ENCODE results near the gene KLHDC7B.
A peak's percentile ranks its signal among the peaks of the same experiment; 100 is the strongest.

Gene KLHDC7B

DNA sequence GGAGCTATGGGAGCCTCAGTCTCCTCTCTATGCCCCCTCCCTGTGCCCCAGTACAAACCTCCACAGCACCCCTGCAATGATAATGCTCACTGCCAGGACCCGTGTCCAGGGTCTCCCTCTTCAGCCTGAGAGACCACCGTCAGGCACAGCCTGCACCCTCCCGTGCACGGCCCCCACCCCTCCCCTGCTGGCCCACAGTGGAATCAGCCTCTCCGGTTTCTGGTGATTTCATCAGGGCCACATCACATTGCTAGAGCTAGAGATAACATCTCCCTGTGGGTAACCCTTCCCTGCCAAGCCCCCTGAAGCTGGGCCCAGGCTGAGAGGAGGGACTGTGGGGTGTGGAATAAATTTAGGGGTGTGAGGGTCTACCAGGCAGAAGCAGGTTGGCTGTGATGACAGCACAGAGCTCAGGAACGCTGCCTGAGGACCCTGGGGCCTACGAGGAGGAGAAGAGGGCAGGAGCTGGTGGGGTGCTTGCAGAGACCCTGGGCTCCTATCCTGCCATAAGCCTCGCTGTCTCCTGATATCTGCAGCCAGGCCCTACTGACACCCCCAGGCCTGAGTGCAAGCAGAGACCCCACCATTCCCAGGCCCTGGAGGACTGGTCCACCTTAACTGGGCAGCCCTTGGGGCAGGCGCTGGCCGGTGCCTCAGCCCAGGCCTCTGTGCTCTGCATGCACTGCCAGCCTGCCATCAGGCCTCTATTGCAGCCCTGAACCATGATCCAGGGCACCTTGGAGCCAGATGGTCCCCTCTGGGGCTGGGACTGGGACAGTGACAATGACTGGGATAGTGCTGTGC lies at the start of gene KLHDC7B:
TSS of gene KLHDC7B (plus strand) at position 378 of the 804 bp plus-strand sequence. CDS start at position 723, 345 bp downstream.
- no peak for DNase-seq (ENCODE audit: low read depth in 2 of 2)

- no peak for DNase-seq (ENCODE audit: low read depth in 2 of 2)
Observed at GRCh38 chr22:50497093-50497492, 48.6 kb upstream of the KLHDC7B start.

GRCh38 chr22:50498322-50498890 lies 47.3 kb upstream of the KLHDC7B start:
- peak; percentile 18 to 19 for DNase-seq (ENCODE audit: low read depth in 2 of 2)

- DNase-seq (ENCODE audit: low read depth in 2 of 2) = no peak
Observed at GRCh38 chr22:50500452-50500851, 45.2 kb upstream of the KLHDC7B start.

- no peak for DNase-seq (ENCODE audit: low read depth in 2 of 2)
Observed at GRCh38 chr22:50502096-50502495, 43.6 kb upstream of the KLHDC7B start.

DNA sequence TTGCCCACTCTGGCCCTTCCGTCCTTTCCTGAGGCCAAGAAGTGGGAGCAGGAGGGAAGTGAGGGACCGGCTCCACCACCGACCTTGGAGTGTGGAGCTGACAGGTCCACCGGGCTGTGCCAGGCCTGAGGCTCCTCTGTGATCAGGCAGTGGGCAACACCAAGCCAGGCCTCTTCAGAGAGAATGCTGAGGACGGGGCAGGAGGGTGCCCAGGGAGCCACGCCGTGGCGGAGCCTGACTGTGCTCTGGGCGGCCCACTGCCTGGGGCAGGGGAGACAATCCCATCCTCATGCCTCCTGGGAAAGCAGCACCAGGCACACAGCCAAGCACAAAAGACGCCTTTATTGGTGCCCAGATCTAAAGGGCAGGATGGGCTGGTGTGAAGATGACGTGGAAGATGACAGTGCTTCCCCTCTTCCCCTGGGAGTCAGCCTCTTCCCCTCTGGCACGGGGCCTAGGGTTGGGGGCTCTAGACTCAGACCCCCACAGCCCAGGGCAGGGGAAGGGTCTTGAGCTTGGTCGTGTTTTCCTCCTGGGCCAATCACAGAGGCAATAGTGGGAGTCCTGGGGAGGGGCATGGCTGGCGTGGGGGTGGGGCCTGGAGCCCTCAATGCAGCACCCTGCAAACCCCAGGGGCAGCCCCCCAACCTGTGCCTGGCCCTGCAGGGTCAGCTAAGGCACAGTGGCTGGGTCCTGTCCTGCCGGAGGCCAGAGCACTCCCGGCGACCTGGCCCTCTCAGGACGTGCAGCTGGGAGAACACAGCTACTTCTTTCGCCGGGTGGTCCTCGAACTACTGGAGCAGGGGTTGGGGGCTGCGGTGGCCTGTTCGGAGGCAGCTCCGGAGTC lies 42.8 kb upstream of the KLHDC7B start:
- DNase-seq (ENCODE audit: low read depth in 2 of 2) = no peak

DNA sequence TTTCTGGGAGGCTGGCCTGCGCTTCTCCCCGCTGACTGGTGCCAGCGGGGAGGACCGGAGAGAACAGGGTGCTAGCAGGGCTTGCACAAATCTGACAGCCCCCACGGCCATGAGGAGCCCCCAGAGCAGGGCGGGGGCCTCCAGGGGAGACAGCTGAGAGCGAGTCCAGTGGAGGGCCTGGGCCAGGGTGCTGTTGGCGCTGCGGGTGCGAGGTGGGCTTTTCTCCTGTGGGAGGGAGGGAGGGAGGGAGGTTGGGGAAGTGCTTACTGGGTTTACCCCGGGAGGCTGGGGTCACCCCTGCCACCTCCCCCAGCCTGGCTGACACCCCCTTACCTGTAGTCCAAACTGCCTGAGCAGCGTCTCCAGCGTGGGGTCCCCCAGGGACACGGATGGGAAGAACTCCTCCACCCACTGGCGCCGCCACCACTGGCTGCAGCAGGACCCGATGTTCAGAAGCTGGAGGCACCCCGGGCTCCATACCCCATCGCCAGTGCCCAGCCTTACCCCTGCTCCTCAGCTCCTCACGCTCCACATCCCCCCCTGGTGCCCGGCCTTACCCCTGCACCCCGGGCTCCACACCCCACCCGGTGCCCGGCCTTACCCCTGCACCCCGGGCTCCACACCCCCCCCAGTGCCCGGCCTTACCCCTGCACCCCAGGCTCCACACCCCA lies 42.1 kb upstream of the KLHDC7B start:
- no peak for DNase-seq (ENCODE audit: low read depth in 2 of 2)

GRCh38 chr22:50504369-50505211 lies 41.1 kb upstream of the KLHDC7B start:
- no peak for DNase-seq (ENCODE audit: low read depth in 2 of 2)

- DNase-seq (ENCODE audit: low read depth in 2 of 2) = no peak
Observed at GRCh38 chr22:50505276-50505775, 40.4 kb upstream of the KLHDC7B start.

DNA sequence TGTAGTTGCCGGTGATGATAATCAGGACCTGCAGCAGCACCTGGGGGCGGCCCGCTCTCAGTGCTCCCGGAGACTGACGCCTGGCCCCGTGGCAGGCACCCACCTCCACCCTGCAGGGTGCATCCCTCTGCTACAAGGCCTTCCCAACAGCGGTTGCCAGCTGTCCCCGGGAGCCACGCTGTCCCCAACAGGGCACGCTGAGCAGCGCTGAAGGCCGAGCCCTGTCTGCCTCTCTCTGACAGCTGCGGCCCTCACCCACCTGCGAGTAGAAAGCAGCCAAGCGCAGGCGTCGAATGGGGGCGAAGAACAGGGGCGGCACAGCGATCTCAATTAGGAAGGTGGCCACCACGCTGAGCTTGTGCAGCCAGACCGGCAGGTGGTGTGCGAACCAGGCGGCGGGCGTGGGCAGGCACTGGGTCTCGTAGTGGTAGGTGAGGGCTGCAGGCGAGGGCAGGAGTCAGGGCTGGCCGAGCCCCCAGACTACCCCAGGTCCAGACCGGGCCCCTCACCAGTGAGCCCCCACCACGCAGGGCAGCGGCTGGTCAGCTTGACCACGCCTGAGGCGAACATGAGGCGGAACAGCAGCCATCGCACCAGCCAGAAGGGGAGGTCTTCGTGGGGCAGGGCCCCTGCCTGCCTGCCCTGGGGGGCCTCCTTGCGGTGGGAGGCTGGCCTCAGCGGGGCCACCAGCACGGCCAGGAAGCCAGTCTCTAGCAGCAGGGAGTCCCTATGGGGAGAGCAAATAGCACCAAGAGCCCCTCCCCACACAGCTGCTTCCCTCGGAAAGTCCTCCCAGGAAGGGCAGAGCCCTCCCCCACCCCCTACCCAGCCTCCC lies 39.7 kb upstream of the KLHDC7B start:
- DNase-seq (ENCODE audit: low read depth in 2 of 2) = no peak

DNA sequence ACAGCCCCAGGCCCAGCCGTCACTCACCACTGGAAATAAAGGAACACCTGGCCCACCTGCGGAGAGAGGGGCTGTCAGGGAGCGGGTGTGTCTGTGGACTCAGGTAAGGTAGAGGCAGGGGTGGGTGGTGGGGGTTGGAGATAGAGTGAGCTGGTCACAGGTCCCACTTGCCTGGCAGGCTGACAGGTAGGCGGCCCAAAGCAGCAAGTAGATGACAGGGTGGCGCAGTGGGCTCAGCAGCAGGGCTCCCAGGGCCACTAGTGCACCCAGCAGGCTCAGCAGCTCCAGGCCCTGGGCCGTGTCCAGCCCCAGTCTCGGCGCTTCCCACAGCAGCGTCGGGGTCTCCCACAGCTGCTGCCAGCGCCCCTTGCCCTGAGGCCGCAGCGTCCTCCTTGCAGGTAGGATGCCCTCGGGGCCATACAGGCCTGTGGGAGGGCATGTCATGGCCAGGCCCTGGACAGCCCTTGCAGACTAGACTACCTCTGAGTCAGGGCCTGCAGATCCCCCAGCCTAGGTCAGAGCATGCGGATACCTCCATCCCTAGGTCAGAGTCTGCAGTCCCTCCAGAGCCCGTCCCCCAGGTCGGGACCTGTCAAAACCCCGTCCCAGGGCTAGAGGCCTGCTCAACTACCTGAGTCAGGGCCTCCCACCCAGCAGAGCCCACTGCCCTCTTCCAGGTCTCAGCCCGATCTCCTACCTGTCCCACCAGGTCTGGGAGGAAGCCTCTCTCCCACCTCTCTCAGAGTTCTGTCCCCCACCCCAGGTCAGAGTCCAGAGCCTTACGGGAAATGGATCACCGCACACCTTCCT lies 38.9 kb upstream of the KLHDC7B start:
- DNase-seq (ENCODE audit: low read depth in 2 of 2) = no peak

DNA sequence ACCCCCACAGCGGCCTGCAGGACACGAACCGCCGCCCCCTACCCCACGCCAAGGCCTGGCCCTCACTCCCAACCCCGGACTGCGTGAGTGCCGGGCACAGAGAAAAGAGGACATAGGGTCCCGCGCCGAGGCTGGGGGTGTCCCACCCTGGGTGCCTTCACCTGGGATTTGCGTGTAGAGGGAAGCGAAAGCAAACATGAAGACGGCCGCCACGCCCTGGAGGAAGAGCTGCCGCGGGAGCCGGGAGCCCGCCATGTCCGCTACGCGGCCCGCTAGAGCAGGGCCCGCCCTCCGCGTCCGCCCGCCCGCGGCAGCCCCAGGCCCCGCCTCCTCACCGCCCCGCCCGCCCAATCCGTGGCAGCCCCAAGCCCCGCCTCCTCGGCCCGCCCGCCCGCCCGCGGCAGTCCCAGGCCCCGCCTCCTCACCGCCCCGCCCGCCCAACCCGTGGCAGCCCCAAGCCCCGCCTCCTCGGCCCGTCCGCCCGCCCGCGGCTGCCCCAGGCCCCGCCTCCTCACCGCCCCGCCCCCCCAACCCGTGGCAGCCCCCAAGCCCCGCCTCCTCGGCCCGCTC lies 38.2 kb upstream of the KLHDC7B start, which contains the start of gene LMF2:
TSS of gene LMF2 (minus strand) at position 282 of the 570 bp plus-strand sequence. CDS start at position 255, 27 bp downstream.
- DNase-seq (ENCODE audit: low read depth in 2 of 2) = no peak

DNA sequence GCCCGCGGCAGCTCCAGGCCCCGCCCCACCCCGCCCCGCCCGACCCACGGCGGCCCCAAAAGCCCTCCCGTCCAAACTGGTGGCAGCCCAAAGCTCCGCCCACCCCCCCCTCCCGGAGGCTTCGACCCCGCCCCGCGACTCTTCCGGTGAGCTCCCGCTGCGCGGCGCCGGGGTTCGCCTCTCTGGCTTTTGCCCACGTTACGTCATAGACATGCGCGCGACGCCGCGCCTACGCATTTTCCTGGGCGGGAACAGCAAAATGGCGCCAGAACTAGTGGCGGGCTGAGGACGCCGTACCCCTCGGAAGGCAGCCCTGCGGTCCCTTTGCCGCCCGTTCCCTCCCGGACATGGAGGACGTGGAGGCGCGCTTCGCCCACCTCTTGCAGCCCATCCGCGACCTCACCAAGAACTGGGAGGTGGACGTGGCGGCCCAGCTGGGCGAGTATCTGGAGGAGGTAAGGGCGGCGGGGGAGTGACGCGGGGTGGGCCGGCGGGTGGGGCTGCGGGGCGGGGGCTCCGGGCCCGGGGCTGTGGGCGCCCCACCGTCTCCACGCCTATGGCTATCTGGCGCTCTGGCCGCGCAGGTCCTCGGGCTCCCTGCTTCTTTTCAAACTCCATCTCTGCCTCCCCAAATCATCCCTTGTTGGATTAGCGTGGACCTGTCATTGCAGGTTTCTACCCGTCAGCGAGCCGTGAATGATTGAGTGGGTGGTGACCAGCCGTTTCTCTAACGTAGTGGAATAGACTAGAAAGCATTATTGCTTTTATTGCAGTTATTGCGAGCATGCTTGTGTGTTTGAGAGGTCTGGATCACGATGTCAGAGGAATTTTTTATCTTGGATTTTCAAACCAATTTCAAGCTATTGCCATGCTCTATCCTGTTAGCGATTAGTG lies 37.5 kb upstream of the KLHDC7B start, which contains the start of gene NCAPH2:
TSS of gene NCAPH2 (plus strand) at position 234 of the 894 bp plus-strand sequence. CDS start at position 348, 114 bp downstream.
- peak; percentile 93 to 94 for DNase-seq (ENCODE audit: low read depth in 2 of 2)

GRCh38 chr22:50508897-50509296 lies 36.8 kb upstream of the KLHDC7B start:
- DNase-seq (ENCODE audit: low read depth in 2 of 2) = no peak

GRCh38 chr22:50513175-50513574 lies 32.5 kb upstream of the KLHDC7B start:
- DNase-seq (ENCODE audit: low read depth in 2 of 2) = no peak

DNA sequence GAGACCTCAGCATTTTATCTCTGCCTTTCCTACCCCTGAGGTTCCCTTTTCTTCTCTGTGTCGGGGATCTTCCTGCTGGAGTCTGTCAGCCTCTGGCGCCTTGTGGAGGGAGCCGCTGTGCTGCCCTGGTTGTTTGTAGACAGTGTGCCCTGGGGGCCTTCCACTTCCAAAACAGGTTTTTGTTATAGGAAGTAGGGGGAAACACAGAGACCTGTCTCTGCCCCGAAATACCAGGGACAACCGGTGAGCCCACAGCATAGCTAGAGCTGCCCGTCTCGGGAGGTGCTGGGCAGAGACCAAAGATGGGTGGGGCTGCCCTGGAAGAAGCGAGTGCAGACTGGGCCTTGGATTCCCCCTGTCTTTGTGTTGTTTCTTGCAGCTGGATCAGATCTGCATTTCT lies 29.6 kb upstream of the KLHDC7B start:
- DNase-seq (ENCODE audit: low read depth in 2 of 2) = no peak

DNA sequence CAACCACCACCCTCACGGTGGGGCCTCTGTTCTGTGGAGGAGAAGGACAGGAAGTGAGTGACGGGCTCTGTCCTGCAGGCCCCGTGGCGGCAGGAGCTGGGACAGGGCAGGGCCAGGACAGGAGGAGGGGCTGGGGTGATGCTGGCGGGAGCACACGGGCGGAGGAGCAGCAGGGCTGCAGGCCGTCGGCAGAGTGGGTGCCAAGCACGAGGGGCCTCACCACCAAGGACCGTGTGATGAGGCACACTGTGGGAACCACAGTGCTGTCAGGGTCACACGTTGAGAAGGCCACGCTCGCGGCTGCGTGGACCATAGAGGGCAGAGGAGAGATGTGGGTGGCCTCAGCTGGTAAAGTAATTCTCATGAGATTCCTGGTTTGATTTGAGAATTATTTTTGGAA lies 28.8 kb upstream of the KLHDC7B start:
- no peak for DNase-seq (ENCODE audit: low read depth in 2 of 2)
